Neuronal stem cell (in vitro differentiated cells): Measurements from ENCODE around the gene DHRS7B. TPM values are rescaled to one million over a fixed set of nuclear protein-coding genes. Genes with fewer than 3 reads are reported as not detected.

Experiments used
- DNase-seq: peaks from one replicate; pipeline ENCODE4 v3.0.0-alpha.2; 2013; ENCODE audit warnings: low spot score
- H2AFZ ChIP-seq: one replicate; pipeline ENCODE4 v1.6.1; 2013; ENCODE audit warnings: mild to moderate bottlenecking, low read length, inconsistent platforms
- H2AK5ac ChIP-seq: 2 replicates; pipeline ENCODE4 v1.6.1; 2013; ENCODE audit warnings: low read depth, mild to moderate bottlenecking, inconsistent platforms, low read length, moderate library complexity, mixed read lengths
- H2BK120ac ChIP-seq: 2 replicates; pipeline ENCODE4 v1.6.1; 2013; ENCODE audit warnings: low read depth, mild to moderate bottlenecking, inconsistent platforms, low read length, moderate library complexity, mixed read lengths
- H2BK12ac ChIP-seq: one replicate; pipeline ENCODE4 v1.6.1; 2013; ENCODE audit warnings: low read length, inconsistent platforms
- H2BK15ac ChIP-seq: 2 replicates; pipeline ENCODE4 v1.6.1; 2013; ENCODE audit warnings: mild to moderate bottlenecking, low read length, inconsistent platforms, mixed read lengths
- H2BK5ac ChIP-seq: one replicate; pipeline ENCODE4 v1.6.1; 2013; ENCODE audit warnings: inconsistent platforms, mild to moderate bottlenecking, low read length, moderate library complexity
- H3K14ac ChIP-seq: one replicate; pipeline ENCODE4 v1.6.1; 2013; ENCODE audit warnings: low read length, inconsistent platforms
- H3K18ac ChIP-seq: 2 replicates; pipeline ENCODE4 v1.6.1; 2013; ENCODE audit warnings: low read length, inconsistent platforms
- H3K23ac ChIP-seq: 2 replicates; pipeline ENCODE4 v1.6.1; 2013; ENCODE audit warnings: low read depth, mild to moderate bottlenecking, mixed read lengths, low read length, inconsistent platforms; ENCODE audit not compliant: poor library complexity
- H3K27ac ChIP-seq: replicated peaks from 3 replicates; pipeline ENCODE4 v1.5.1; 2013; ENCODE audit warnings: low read length, inconsistent platforms
- H3K27me3 ChIP-seq, 3 experiments: 2 replicates each; pipeline ENCODE4 v1.6.1; 2013; ENCODE audit warnings: low read length in 3 of 3, mild to moderate bottlenecking in 2 of 3, inconsistent platforms in 1 of 3, low read depth in 1 of 3, mixed read lengths in 1 of 3, moderate library complexity in 1 of 3; ENCODE audit not compliant: control insufficient read depth in 3 of 3, insufficient read depth in 3 of 3
- H3K36me3 ChIP-seq, 2 donors: replicated peaks in 1 of 2; 2 replicates each; pipeline ENCODE4 v1.6.1; 2013; ENCODE audit warnings: low read length in 2 of 2; ENCODE audit not compliant: control insufficient read depth in 2 of 2, insufficient read depth in 2 of 2
- H3K4ac ChIP-seq: 2 replicates; pipeline ENCODE4 v1.6.1; 2013; ENCODE audit warnings: inconsistent platforms, mild to moderate bottlenecking, low read length, moderate library complexity
- H3K4me1 ChIP-seq, 2 donors: 1 replicate in 1 of 2; 2 replicates in 1 of 2; pipeline ENCODE4 v1.6.1; 2013; ENCODE audit warnings: low read length in 2 of 2, low read depth in 1 of 2; ENCODE audit not compliant: control insufficient read depth in 2 of 2, insufficient read depth in 1 of 2
- H3K4me2 ChIP-seq: one replicate; pipeline ENCODE4 v1.6.1; 2013; ENCODE audit warnings: mild to moderate bottlenecking, low read length, inconsistent platforms; ENCODE audit not compliant: insufficient read depth, poor library complexity, severe bottlenecking
- H3K4me3 ChIP-seq, 2 donors: 2 replicates each; pipeline ENCODE4 v1.5.1; 2013; ENCODE audit warnings: low read length in 2 of 2, mild to moderate bottlenecking in 2 of 2, inconsistent platforms in 1 of 2, moderate library complexity in 1 of 2
- H3K79me1 ChIP-seq: one replicate; pipeline ENCODE4 v1.6.1; 2013; ENCODE audit warnings: low read depth, mild to moderate bottlenecking, inconsistent platforms, low read length, moderate library complexity
- H3K9ac ChIP-seq: one replicate; pipeline ENCODE4 v1.6.1; 2013; ENCODE audit warnings: mild to moderate bottlenecking, low read depth, low read length, inconsistent platforms; ENCODE audit not compliant: poor library complexity
- H3K9me3 ChIP-seq, 2 donors: replicated peaks in 1 of 2; 2 replicates each; pipeline versions ENCODE3 to v1.6.1; 2013; ENCODE audit warnings: low read length in 2 of 2, mild to moderate bottlenecking in 2 of 2, inconsistent platforms in 1 of 2, low read depth in 1 of 2, mixed read lengths in 1 of 2, moderate library complexity in 1 of 2; ENCODE audit not compliant: control insufficient read depth in 2 of 2, insufficient read depth in 1 of 2
- H4K8ac ChIP-seq: one replicate; pipeline ENCODE4 v1.6.1; 2013; ENCODE audit warnings: low read depth, mild to moderate bottlenecking, inconsistent platforms, low read length, moderate library complexity
- H4K91ac ChIP-seq: one replicate; pipeline ENCODE4 v1.6.1; 2013; ENCODE audit warnings: low read length, low read depth, mild to moderate bottlenecking, inconsistent platforms; ENCODE audit not compliant: poor library complexity
- WGBS, 2 donors: extraction: QIAGEN DNeasy Blood & Tissue Kit; methylation state at CpG; one replicate each; pipeline ENCODE4 v1.1.7; 2013; ENCODE audit warnings: missing lambda C conversion rate in 2 of 2, mixed read lengths in 1 of 2; ENCODE audit not compliant: insufficient read length in 2 of 2, insufficient replicate concordance in 1 of 2; ENCODE audit errors: extremely low coverage in 2 of 2; 5-methylcytosine and 5-hydroxymethylcytosine counted together
- polyA plus RNA-seq, 2 experiments: library from polyadenylated mRNA; stranded (reverse); fragments of 200-250 nt; gene quantifications; one replicate each; pipeline ENCODE4 v1.2.3, GENCODE V29; 2013

Gene DHRS7B
- 23.9 TPM for polyA plus RNA-seq (2013, experiment 1 of 2)
- polyA plus RNA-seq (2013, experiment 2 of 2): 26.1 TPM

- Histone ChIP-seq H4K8ac (no peak within 1 kb of the TSS), H3K27me3 (no peaks in the 10 kb centered on the region), H4K91ac (no peak within 1 kb of the TSS), H3K23ac (peak within 1 kb of the TSS; percentile 97), H3K79me1 (peaks cover 4% of the 10 kb centered on the region), H2BK5ac (peak within 1 kb of the TSS; percentile 75), H2BK12ac (no peak within 1 kb of the TSS), H3K14ac (no peak within 1 kb of the TSS), H3K4me3 (peak within 1 kb of the TSS; percentile 90), H3K9me3 (no peaks in the 10 kb centered on the region), H3K4ac (no peak within 1 kb of the TSS), H2AK5ac (peak within 1 kb of the TSS; percentile 6), H3K18ac (peak within 1 kb of the TSS; percentile 95), H2BK15ac (peak within 1 kb of the TSS; percentile 67), H2AFZ (peak within 1 kb of the TSS; percentile 97), H2BK120ac (no peak within 1 kb of the TSS), H3K4me2 (peak within 1 kb of the TSS; percentile 89), H3K36me3 (no peaks in the 10 kb centered on the region), H3K27ac (peak within 1 kb of the TSS; percentile 13), H3K4me1 (peaks cover 3 to 4% of the 10 kb centered on the region in 2 donors), H3K9ac (peak within 1 kb of the TSS; percentile 91)
- no CpG with 5 or more reads among the region's 66 CpGs for WGBS, 2 donors
- DNase-seq: peak; percentile 92
These were observed at the start of gene DHRS7B for GRCh38 chr17:21126645-21127508. TSS of gene DHRS7B (plus strand) at chr17:21126964. CDS start at chr17:21126972, 8 bp downstream.

- H3K36me3 ChIP-seq: no peaks in the 10 kb centered on the region
- no peak for DNase-seq
- H4K91ac ChIP-seq: no peak overlapping the region
- H3K18ac ChIP-seq: no peak overlapping the region
- WGBS, 2 donors: no CpG with 5 or more reads among the region's 2 CpGs
- no peak overlapping the region for H3K27ac ChIP-seq
- no peaks in the 10 kb centered on the region for H3K79me1 ChIP-seq
- H2AK5ac ChIP-seq: no peak overlapping the region
- peaks cover 3% of the 10 kb centered on the region in 2 donors for H3K9me3 ChIP-seq
- H3K27me3 ChIP-seq: peaks cover 0 to 9% (median 0%) of the 10 kb centered on the region in 3 experiments
- H3K23ac ChIP-seq: no peak overlapping the region
- no peak overlapping the region for H2AFZ ChIP-seq
- no peak overlapping the region for H2BK5ac ChIP-seq
- H3K4me1 ChIP-seq: peaks cover 0 to 4% of the 10 kb centered on the region in 2 donors
- no peak overlapping the region for H2BK12ac ChIP-seq
- H3K14ac ChIP-seq: no peak overlapping the region
- H3K4ac ChIP-seq: no peak overlapping the region
- H4K8ac ChIP-seq: no peak overlapping the region
- H3K4me3 ChIP-seq: no peak overlapping the region
- H2BK120ac ChIP-seq: no peak overlapping the region
- no peak overlapping the region for H2BK15ac ChIP-seq
- H3K9ac ChIP-seq: no peak overlapping the region
- no peak overlapping the region for H3K4me2 ChIP-seq
These were observed 49.5 kb upstream of the DHRS7B start for GRCh38 chr17:21077281-21077680.

- Histone ChIP-seq H3K4me3 (no peak overlapping the region), H3K4me2 (no peak overlapping the region), H3K18ac (no peak overlapping the region), H3K27ac (no peak overlapping the region), H3K9ac (no peak overlapping the region), H2AFZ (no peak overlapping the region), H2BK5ac (no peak overlapping the region), H2AK5ac (no peak overlapping the region), H2BK120ac (no peak overlapping the region), H4K8ac (no peak overlapping the region), H3K14ac (no peak overlapping the region), H3K23ac (no peak overlapping the region), H3K9me3 (peaks cover 3% of the 10 kb centered on the region in 2 donors), H3K4me1 (peaks cover 0 to 2% of the 10 kb centered on the region in 2 donors), H2BK15ac (no peak overlapping the region), H2BK12ac (no peak overlapping the region), H3K79me1 (no peaks in the 10 kb centered on the region), H4K91ac (no peak overlapping the region), H3K36me3 (no peaks in the 10 kb centered on the region), H3K4ac (no peak overlapping the region), H3K27me3 (peaks cover 0 to 9% (median 0%) of the 10 kb centered on the region in 3 experiments)
- WGBS, 2 donors: no CpG with 5 or more reads among the region's 11 CpGs
- no peak for DNase-seq
These were observed 48.6 kb upstream of the DHRS7B start for GRCh38 chr17:21078016-21078780.

GRCh38 chr17:21079196-21079595, 47.6 kb upstream of the DHRS7B start:
- Histone ChIP-seq H3K27me3 (peaks cover 0 to 9% (median 0%) of the 10 kb centered on the region in 3 experiments), H3K36me3 (no peaks in the 10 kb centered on the region), H3K27ac (no peak overlapping the region), H3K14ac (no peak overlapping the region), H2AK5ac (no peak overlapping the region), H2BK15ac (no peak overlapping the region), H3K23ac (no peak overlapping the region), H3K4me2 (no peak overlapping the region), H2BK5ac (no peak overlapping the region), H2BK120ac (no peak overlapping the region), H3K4ac (no peak overlapping the region), H4K91ac (no peak overlapping the region), H3K9ac (no peak overlapping the region), H2AFZ (no peak overlapping the region), H3K4me3 (no peak overlapping the region), H3K9me3 (peaks cover 3% of the 10 kb centered on the region in 2 donors), H2BK12ac (no peak overlapping the region), H3K4me1 (peaks cover 0 to 2% of the 10 kb centered on the region in 2 donors), H3K79me1 (no peaks in the 10 kb centered on the region), H3K18ac (no peak overlapping the region), H4K8ac (no peak overlapping the region)
- no peak for DNase-seq
- WGBS, 2 donors: no CpG with 5 or more reads among the region's 7 CpGs
